GM18505 (cell line): Measurements from ENCODE around the gene CREB5.

Source experiments
- ATAC-seq: cut with Tn5 transposase; IDR thresholded peaks from one replicate; pipeline ENCODE4 v1.9.1; 2021; ENCODE audit not compliant: unreplicated experiment
- POLR2A ChIP-seq: IDR thresholded peaks from 4 replicates; pipeline ENCODE4 v1.6.1; 2011; ENCODE audit warnings: borderline replicate concordance; ENCODE audit not compliant: insufficient read depth, insufficient read length; ENCODE audit errors: extremely low read depth

The CREB5 gene

DNA sequence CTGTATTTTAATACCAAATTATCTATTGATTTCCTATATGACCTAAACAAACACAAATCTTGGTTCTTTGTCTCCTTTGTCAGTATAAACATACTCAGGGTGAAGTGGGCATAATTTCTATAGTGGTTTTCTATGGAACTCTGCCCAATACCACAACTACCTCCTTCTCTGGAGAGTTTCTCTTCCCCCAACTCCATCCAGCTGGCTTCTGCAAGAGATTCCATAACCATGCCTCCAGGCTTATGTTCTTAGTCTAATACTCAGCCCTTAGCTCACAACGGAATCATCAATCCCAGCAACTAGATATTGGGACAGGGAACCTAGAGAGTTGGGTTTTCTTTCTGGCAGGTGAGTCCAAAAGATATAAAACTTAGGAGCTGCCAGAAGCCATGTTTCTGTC is 418.5 kb downstream of the CREB5 start:
- ATAC-seq, result no peak
- no peak for TF ChIP-seq POLR2A

DNA sequence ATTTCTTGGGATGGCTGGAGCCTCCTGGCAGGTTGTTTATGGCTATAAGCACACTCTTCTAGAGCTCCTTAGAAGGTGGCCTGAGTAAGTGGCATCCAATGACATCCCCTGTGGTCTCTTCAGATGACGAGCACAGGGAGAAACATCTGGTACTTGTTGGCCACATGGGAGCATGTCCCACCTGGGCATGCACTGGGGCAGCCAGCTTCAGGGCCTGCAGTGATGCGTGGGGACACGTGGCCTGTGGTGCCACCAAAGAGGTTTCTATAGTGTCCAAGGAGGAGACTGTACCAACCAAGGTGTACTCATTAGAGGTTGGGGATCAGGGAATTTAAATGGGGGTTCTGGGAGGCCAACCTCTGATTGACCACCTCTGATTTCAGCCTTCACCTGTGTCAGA is 420.4 kb downstream of the CREB5 start:
- no peak for ATAC-seq
- TF ChIP-seq POLR2A, result no peak

DNA sequence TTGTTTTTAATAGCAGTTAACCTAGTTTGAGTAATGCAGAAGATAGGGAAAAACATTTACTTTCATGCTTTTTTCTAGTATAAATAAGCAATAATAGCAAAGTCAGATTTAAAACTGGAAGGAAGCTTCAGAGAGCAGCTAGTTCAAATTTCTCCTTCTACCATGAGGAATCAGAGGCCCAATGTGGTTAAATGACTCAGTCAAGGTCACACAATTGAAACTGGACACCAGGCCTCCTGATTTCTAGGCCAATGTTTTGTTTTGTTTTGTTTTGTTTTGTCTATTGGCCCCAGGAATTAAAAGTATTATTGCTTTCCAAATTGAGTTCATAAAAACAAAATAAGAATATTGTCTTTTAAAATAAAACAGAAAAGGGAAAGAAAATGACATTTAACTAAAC is 423.5 kb downstream of the CREB5 start:
- no peak for ATAC-seq
- no peak for TF ChIP-seq POLR2A

DNA sequence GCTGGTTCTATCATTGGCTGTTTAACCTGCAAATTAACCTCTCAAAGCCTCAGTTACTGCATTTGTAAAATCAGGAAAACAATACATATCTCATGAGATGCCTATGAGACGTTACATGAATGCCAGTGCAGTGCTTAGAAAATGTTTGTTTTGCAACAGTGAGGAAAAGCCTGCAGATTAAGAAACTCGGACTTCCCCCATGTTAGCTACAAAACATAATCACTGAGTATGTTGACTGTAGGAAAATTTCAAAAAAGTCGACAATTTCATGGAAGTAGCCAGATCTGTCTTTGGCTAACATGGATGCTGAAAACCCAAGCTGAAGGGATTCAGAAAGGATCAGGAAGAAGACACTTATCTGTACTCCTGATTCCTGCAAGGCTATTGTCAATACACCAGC is 424.4 kb downstream of the CREB5 start:
- no peak for TF ChIP-seq POLR2A
- no peak for ATAC-seq

DNA sequence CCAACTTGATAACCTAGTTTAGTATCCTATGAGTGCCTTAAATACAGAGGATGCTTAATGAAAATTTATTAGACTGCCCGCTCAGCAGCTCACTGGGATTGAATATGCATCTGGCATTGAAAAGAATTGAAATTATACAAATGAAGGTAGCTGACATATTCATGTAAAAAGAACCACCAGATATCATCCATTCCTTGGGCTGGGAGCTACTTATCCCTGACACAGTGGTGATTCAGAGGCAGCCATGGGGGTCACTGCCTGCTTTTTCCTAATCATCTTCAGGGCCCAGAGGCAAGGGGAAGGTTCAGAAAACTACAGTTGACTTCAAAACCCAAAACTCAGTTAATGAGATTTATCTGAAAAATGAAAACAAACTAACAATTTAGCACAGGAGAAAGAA is 424.9 kb downstream of the CREB5 start:
- TF ChIP-seq POLR2A, result no peak
- ATAC-seq, result no peak

DNA sequence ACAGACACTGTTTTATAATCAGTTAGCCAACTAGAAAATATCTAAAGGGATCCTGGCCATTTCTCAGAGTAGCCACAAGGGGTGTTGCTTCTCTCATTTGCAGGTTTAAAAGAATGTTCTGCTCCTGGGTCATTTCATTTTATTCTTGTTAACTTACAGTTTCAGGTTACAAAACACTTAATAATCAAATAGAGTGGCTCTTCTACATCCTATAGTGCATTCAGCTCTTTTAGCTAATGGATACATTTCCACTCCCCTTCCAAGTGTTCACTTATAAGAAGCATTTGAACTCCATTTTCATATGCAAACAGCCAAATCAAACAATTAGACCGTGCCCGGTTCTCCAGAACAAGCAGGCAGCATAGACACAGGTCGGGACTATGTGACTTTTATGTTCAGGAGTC is 428.3 kb downstream of the CREB5 start:
- ATAC-seq, result no peak
- no peak for TF ChIP-seq POLR2A

DNA sequence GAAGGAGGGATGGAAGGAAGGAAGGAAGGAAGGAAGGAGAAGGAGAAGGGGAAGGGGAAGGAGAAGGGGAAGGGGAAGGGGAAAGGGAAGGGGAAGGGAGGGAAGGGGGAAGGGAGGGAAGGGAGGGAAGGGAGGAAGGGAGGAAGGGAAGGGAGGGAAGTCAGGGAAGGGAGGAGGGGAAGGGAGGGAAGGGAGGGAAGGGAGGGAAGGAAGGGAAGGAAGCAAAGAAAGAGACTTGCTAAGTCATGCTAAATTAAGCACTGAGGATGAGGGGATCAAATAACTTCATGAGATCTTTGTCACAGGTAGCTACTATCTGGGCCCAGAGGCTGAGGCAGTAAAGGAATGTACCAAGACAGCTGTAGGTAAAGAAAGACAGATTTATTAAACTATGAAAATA is 429.4 kb downstream of the CREB5 start:
- ATAC-seq, result no peak
- TF ChIP-seq POLR2A, result no peak

DNA sequence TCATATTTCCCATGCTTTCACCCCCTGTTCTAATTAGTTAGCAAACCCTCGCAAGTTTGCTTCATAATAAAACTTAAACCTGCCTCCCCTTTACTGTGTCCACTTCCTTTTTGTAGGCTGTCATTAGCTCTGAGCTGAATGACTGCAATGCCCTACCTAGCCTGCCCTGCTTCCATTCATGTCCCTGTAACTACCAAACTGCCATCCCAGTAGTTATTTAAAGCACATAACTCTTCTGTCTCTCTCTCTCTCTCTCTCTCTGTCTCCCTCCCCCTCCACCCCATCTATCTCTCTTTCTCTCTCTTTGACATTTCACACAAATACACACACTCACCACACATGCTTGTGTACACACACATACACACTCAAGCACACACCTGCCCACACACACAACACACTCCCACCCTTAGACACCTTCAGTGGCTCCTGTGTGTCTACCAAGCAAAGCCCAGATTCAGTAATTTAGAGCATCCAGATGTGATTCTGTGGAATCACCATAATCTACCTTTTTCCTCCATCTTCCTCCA is 430.5 kb downstream of the CREB5 start:
- no peak for TF ChIP-seq POLR2A
- no peak for ATAC-seq

DNA sequence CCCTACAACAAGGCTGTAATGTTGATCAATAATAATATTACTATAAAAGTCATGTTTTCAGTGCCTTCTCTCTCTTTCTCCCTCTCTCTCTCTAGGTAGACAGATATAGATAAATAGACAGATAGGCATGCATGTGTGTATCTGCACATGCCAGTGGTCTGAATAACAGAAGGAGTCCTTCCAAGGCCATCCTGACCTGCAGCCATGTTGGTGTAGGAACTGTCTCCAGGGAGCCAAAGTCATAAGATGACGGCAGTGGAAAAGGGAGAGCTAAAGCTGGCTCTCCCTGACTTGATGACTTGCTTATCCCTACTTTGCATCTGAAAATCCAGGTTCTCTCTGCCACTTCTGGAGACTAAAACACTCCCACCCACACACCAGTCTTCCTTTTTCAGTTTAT is 432.8 kb downstream of the CREB5 start:
- no peak for TF ChIP-seq POLR2A
- no peak for ATAC-seq

DNA sequence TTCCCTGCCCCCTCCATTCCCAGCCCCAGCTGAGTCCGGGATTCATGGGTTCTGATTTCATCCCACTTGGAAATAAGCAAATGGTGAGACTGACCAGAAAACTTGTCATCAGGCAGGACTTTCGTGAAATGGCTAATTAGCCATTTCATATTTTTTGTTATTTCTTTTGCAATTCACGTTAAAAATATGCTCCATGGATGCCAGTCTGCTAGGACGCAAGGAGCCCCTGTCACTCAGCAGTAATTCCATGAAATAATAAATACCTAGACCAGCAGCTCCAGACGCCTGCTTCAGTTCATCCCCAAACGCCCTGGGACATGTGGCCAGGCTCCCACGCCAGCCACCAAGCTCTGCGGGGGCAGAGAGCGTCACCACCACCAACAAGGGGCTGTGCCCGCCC is 434.9 kb downstream of the CREB5 start:
- ATAC-seq, result no peak
- TF ChIP-seq POLR2A, result no peak

DNA sequence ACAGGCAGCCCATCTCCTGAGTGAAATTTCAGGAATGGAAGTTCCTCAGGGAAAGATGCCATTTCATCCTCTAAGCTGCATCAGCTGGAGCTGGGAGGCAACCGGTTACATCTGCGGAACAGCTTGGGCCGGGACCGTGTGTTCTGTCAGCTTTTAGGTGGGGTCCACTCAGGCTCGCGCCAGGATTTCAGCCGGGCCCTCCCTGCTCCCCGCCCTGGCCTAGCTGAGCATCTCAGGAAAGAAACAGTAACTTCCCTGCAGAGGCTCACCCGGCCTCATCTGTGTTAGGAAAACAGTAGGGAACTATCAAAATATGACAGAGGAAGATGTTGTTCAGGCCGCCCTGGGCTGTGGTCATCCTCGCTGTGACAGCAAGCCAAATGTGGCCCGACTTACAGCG is 435.4 kb downstream of the CREB5 start:
- ATAC-seq, result no peak

DNA sequence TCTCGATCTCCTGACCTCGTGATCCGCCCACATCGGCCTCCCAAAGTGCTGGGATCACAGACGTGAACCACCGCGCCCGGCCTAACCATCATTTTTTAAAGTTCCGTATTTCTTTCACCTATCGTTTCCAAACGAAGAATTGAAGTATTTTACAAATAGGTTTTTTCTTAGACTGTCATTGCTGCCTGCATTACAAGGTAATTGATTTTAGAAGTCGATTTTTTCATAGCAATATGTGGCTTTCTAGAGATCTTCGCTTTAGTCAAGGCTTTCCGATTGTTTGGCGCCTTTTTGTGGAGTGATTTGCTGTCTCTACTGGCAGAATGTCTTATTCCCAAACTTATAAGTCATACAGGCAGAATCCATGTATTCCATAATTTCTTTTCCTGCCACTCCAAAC is 436.6 kb downstream of the CREB5 start:
- no peak for ATAC-seq
- no peak for TF ChIP-seq POLR2A

More for the DNA sequence above, 435.4 kb downstream of the CREB5 start:
- TF ChIP-seq POLR2A, result no peak

DNA sequence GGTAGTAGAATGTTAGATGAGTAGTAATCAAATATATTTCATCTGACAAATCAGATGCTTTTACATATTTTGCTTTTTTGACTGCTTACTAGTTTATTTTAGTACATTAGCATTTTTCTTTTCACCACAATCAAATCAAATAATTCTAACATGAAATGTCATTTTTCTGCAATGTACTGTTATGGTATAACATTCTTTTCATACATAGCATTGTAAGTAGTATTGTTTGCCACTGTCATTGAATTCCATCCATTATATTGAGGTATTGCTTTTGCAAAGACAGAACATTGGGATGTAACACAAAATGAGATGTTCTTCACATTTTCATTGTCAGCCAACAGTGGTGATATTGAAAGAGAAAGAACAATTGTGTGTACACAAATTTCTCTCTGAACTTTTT is 438.4 kb downstream of the CREB5 start:
- no peak for TF ChIP-seq POLR2A
- no peak for ATAC-seq

DNA sequence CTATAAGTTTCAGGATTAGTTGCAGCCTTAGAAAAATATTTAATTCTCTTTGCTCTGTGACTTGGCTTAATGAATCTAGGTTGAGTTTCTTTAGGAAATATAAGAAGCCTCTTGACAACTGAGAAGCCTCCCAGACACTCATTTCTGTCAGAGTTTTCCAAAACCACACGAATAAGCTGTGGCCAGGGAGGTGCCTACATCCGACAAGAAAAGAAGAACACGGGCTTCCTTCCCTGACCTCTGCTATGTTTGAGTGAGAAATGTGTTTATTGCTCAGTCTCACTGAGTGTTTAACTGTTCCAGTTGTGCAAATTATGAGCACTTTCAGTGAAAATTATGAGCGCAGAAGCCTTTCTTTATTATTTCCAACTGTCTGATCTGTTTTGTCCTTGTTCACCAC is 440.8 kb downstream of the CREB5 start:
- TF ChIP-seq POLR2A, result no peak
- no peak for ATAC-seq
